Endothelial cell of umbilical vein (primary cell): ENCODE data around the gene PKD2. TPM values are rescaled to one million over a fixed set of nuclear protein-coding genes. Genes with fewer than 3 reads are reported as not detected.

Experiments
- BruUV-seq: library from RNA; stranded (reverse); fragments of 400-500 nt; replicated peaks from 2 replicates; lab custom pipeline; 2021; lab: Mats Ljungman, UMichigan
- CTCF ChIA-PET: fragments of 300-600, 350-600 bp; sonication (Branson Sonifier 250); formaldehyde crosslinking; loops from one replicate; lab custom pipeline; 2021; ENCODE audit warnings: antibody characterized with exemption, inconsistent platforms; lab: Charles Lee
- POLR2A ChIA-PET: fragments of 300-600, 350-600 bp; sonication (Branson Sonifier 250); formaldehyde crosslinking; loops from one replicate; lab custom pipeline; 2021; ENCODE audit warnings: antibody characterized with exemption, inconsistent platforms; lab: Charles Lee
- DNase-seq: peaks from one replicate; pipeline ENCODE4 v3.0.0-alpha.2; 2011; ENCODE audit warnings: low read depth, low spot score
- FAIRE-seq: peaks from 2 replicates; lab custom pipeline; 2011; peaks lifted over from hg19 to GRCh38; lab: Jason Lieb, UNC
- H2AFZ ChIP-seq: 2 replicates; pipeline ENCODE4 v1.6.0; 2012; ENCODE audit warnings: low read depth, low read length, control low read depth, inconsistent platforms
- H3K27ac ChIP-seq: 2 replicates; pipeline ENCODE4 v1.5.1; 2011; ENCODE audit warnings: low read depth, mild to moderate bottlenecking, control low read depth, low read length, moderate library complexity; ENCODE audit not compliant: insufficient read depth
- H3K27me3 ChIP-seq, 2 experiments: 2 replicates each; pipeline versions ENCODE4 v1.6.0 to v1.6.1; 2011; ENCODE audit warnings: low read length in 2 of 2, mixed read lengths in 1 of 2; ENCODE audit not compliant: control insufficient read depth in 2 of 2, insufficient read depth in 2 of 2
- H3K36me3 ChIP-seq, 2 experiments: 2 replicates in 1 of 2; 3 replicates in 1 of 2; pipeline ENCODE4 v1.5.1; 2011; ENCODE audit warnings: low read length in 2 of 2, mild to moderate bottlenecking in 1 of 2, moderate library complexity in 1 of 2; ENCODE audit not compliant: control insufficient read depth in 2 of 2, insufficient read depth in 2 of 2; ENCODE audit errors: extremely low read depth in 1 of 2
- H3K4me1 ChIP-seq: 3 replicates; pipeline ENCODE4 v1.5.1; 2011; ENCODE audit warnings: mild to moderate bottlenecking, low read length; ENCODE audit not compliant: control insufficient read depth, insufficient read depth; ENCODE audit errors: extremely low read depth
- H3K4me2 ChIP-seq: 2 replicates; pipeline ENCODE4 v1.6.1; 2011; ENCODE audit warnings: low read length, control low read depth, mixed read lengths; ENCODE audit not compliant: insufficient read depth
- H3K4me3 ChIP-seq, 3 experiments: fragments of 200-600 bp in 1 of 3; sonication (generic), shearing (Covaris generic) in 1 of 3; replicated peaks in 1 of 3; 2 replicates each; pipeline ENCODE4 v1.5.1; 2011 to 2016; ENCODE audit warnings: control low read depth in 3 of 3, low read length in 3 of 3, mild to moderate bottlenecking in 2 of 3, inconsistent platforms in 1 of 3, low read depth in 1 of 3, moderate library complexity in 1 of 3; ENCODE audit not compliant: insufficient read depth in 1 of 3
- H3K79me2 ChIP-seq: 2 replicates; pipeline ENCODE4 v1.6.0; 2012; ENCODE audit warnings: low read length, inconsistent platforms; ENCODE audit not compliant: control insufficient read depth, insufficient read depth
- H3K9ac ChIP-seq: replicated peaks from 2 replicates; pipeline ENCODE3; 2011; ENCODE audit warnings: low read length, control low read depth; ENCODE audit not compliant: insufficient read depth; ENCODE audit errors: extremely low read depth
- H3K9me1 ChIP-seq: replicated peaks from 3 replicates; pipeline ENCODE4 v1.6.0; 2011; ENCODE audit warnings: mild to moderate bottlenecking, low read length; ENCODE audit not compliant: control insufficient read depth, insufficient read depth; ENCODE audit errors: extremely low read depth
- H3K9me3 ChIP-seq: replicated peaks from 2 replicates; pipeline ENCODE4 v1.5.1; 2012; ENCODE audit warnings: low read length, inconsistent platforms; ENCODE audit not compliant: control insufficient read depth, insufficient read depth
- H4K20me1 ChIP-seq: replicated peaks from 2 replicates; pipeline ENCODE3; 2011; ENCODE audit warnings: mild to moderate bottlenecking, low read length; ENCODE audit not compliant: control insufficient read depth, insufficient read depth; ENCODE audit errors: extremely low read depth
- EZH2 ChIP-seq: IDR thresholded peaks from 2 replicates; pipeline ENCODE4 v1.6.1; 2012; ENCODE audit warnings: borderline replicate concordance, low read depth, mild to moderate bottlenecking, moderate library complexity, low read length, inconsistent platforms; ENCODE audit not compliant: severe bottlenecking
- FOS ChIP-seq: IDR thresholded peaks from 2 replicates; pipeline ENCODE4 v1.6.1; 2011; ENCODE audit warnings: mild to moderate bottlenecking, low read length, moderate library complexity, borderline replicate concordance; ENCODE audit not compliant: insufficient read depth
- GATA2 ChIP-seq: IDR thresholded peaks from 2 replicates; pipeline ENCODE4 v1.7.0; 2011; ENCODE audit warnings: low read depth, mild to moderate bottlenecking, moderate library complexity, mixed read lengths, low read length; ENCODE audit not compliant: insufficient read length, insufficient read depth
- JUN ChIP-seq: IDR thresholded peaks from 2 replicates; pipeline ENCODE4 v1.6.1; 2011; ENCODE audit warnings: borderline replicate concordance, low read depth; ENCODE audit not compliant: insufficient read length, insufficient read depth
- MYC ChIP-seq: IDR thresholded peaks from one replicate; pipeline ENCODE4 v1.6.1; 2011; ENCODE audit warnings: mild to moderate bottlenecking, low read depth, low read length
- POLR2A ChIP-seq: IDR thresholded peaks from 2 replicates; pipeline ENCODE4 v1.6.1; 2012; ENCODE audit warnings: low read depth, mild to moderate bottlenecking, control low read depth, low read length
- POLR2AphosphoS5 ChIP-seq: IDR thresholded peaks from 2 replicates; pipeline ENCODE4 v1.6.1; 2012; ENCODE audit warnings: low read depth, mild to moderate bottlenecking, control low read depth, low read length, moderate library complexity; ENCODE audit not compliant: insufficient read depth
- dilution Hi-C: fragments of 300-500 bp; cut with MboI; formaldehyde crosslinking; loops from one replicate; pipeline ENCODE4 v1.15.0; 2019; ENCODE audit warnings: low sequenced_read_pairs; ENCODE audit not compliant: extremely low pct_ligation_motif_present
- intact Hi-C: fragments of 100-400 bp; cut with micrococcal nuclease; formaldehyde crosslinking; loops from one replicate; pipeline ENCODE4 v1.10.0; 2022
- polyA plus RNA-seq, 4 experiments: library from polyadenylated mRNA; depleted of rRNA in 3 of 4; stranded (reverse) in 3 of 4; unstranded in 1 of 4; fragments of >200 nt; gene quantifications; 2 replicates each; pipeline versions ENCODE4 v1.2.1 to v1.2.3, GENCODE V29; 2011 to 2012; ENCODE audit warnings: missing spikeins in 1 of 4
- total RNA-seq: library from RNA; stranded (reverse); gene quantifications from 2 replicates; pipeline ENCODE4 v1.2.3, GENCODE V29; 2021
- TF ChIP-seq, protein P1 (sequence below), 2 donors: IDR thresholded peaks; 1 replicate in 1 of 2; 2 replicates in 1 of 2; pipeline ENCODE4 v1.5.1; 2011; ENCODE audit warnings: low read length in 2 of 2, mild to moderate bottlenecking in 2 of 2, moderate library complexity in 2 of 2, control low read depth in 1 of 2, inconsistent platforms in 1 of 2, low read depth in 1 of 2; ENCODE audit not compliant: insufficient read depth in 1 of 2; ENCODE audit errors: extremely low read depth in 1 of 2
- TF ChIP-seq, protein P2 (sequence below): IDR thresholded peaks from 2 replicates; pipeline ENCODE4 v1.6.1; 2011; ENCODE audit not compliant: insufficient read depth, insufficient read length

PKD2 gene
- total and polyA plus RNA-seq, 2 donors (not counting 3 experiments of a cell fraction or from before 2014, with no cell fraction given), result 23.1 to 27.0 TPM

DNA sequence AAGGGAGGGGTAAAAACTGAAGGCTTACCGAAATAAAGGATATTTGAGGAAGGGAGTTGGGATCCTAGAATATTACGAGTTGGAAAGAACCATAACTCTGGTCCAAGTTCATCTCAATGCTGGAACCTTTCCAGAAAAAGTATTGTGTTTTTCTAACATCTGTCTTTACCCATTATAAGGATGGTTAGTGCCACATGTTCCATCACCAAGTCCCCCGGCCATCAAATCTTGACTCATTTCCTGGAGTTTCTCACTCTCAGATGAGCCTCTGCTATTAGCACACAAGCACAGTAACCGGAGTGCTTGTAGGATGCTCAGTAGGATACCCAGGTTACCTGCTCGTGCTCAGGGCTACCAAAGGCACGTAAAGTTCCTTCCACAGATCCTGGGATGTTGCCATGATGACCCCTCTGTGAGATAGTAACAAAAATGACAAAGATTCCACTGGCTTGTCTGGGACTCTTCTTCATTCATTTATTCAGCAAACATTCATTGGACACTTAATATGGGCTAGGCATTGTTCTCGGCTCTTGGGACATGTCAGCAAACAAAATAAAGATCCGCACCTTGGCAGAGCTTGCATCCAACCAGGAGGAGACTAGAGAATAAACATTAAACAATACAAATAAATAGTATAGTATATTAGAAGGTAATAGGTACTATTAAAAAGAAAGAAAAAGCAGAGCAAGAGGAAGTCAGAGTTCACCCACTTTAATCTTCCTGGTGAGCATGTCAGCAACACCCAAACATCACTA lies 36.3 kb downstream of the PKD2 start:
- peak; percentile 64 for FAIRE-seq
- H3K27ac ChIP-seq, result no peak overlapping the region
- POLR2A ChIA-PET, result no interaction called here

More for the DNA sequence above, 36.3 kb downstream of the PKD2 start:
- Histone ChIP-seq H3K27me3 (no peaks in the 10 kb centered on the region), H3K79me2 (no peaks in the 10 kb centered on the region), H3K36me3 (peaks cover 21 to 26% of the 10 kb centered on the region in 2 experiments), H3K4me3 (no peak overlapping the region), H3K4me1 (peaks cover 11% of the 10 kb centered on the region), H2AFZ (no peak overlapping the region), H3K9me3 (no peaks in the 10 kb centered on the region), H4K20me1 (no peaks in the 10 kb centered on the region), H3K4me2 (no peak overlapping the region), H3K9me1 (no peaks in the 10 kb centered on the region), H3K9ac (no peak overlapping the region)
- DNase-seq, result peak; percentile 4
- CTCF ChIA-PET, result interaction anchor here (1.0 to 1.2 kb wide), 3 partner anchors 11 to 191 kb away, joined by 3 to 8 read pairs (median 3); no protein-coding TSS in a partner anchor
- dilution Hi-C loops, result no loop called here
- BruUV-seq, result no TSS peak
- TF ChIP-seq GATA2 (no peak), POLR2A (no peak), MYC (no peak), FOS (no peak), JUN (no peak), EZH2 (no peak), POLR2AphosphoS5 (no peak)
- TF ChIP-seq, protein P1, sequence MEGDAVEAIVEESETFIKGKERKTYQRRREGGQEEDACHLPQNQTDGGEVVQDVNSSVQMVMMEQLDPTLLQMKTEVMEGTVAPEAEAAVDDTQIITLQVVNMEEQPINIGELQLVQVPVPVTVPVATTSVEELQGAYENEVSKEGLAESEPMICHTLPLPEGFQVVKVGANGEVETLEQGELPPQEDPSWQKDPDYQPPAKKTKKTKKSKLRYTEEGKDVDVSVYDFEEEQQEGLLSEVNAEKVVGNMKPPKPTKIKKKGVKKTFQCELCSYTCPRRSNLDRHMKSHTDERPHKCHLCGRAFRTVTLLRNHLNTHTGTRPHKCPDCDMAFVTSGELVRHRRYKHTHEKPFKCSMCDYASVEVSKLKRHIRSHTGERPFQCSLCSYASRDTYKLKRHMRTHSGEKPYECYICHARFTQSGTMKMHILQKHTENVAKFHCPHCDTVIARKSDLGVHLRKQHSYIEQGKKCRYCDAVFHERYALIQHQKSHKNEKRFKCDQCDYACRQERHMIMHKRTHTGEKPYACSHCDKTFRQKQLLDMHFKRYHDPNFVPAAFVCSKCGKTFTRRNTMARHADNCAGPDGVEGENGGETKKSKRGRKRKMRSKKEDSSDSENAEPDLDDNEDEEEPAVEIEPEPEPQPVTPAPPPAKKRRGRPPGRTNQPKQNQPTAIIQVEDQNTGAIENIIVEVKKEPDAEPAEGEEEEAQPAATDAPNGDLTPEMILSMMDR (IDR thresholded peaks at IDR 0.05; ENCODE audit: extremely low read depth in 1 of 2, insufficient read depth in 1 of 2, low read depth in 1 of 2, low read length in 2 of 2), result no peak
- TF ChIP-seq, protein P2, sequence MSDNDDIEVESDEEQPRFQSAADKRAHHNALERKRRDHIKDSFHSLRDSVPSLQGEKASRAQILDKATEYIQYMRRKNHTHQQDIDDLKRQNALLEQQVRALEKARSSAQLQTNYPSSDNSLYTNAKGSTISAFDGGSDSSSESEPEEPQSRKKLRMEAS, result no peak
- intact Hi-C loops, result no loop called here
